Trophoblast cell (in vitro differentiated cells and primary cell): ENCODE data around the gene CFAP119.

ENCODE experiments used
- DNase-seq, 2 donors: peaks; one replicate each; pipeline ENCODE4 v3.0.0-alpha.2; 2016
- H2AFZ ChIP-seq: 2 replicates; pipeline ENCODE4 v1.6.1; 2013; ENCODE audit warnings: low read length, moderate library complexity, mild to moderate bottlenecking; ENCODE audit not compliant: insufficient read depth, poor library complexity
- H2AK5ac ChIP-seq: 2 replicates; pipeline ENCODE4 v1.6.1; 2013; ENCODE audit warnings: mild to moderate bottlenecking, low read length
- H2BK120ac ChIP-seq: 2 replicates; pipeline ENCODE4 v1.6.1; 2013; ENCODE audit warnings: low read length, mild to moderate bottlenecking, moderate library complexity; ENCODE audit not compliant: insufficient read depth, poor library complexity
- H2BK12ac ChIP-seq: 2 replicates; pipeline ENCODE4 v1.6.1; 2013; ENCODE audit warnings: mild to moderate bottlenecking, low read length, moderate library complexity
- H2BK5ac ChIP-seq: 2 replicates; pipeline ENCODE4 v1.6.1; 2013; ENCODE audit warnings: low read length, low read depth, moderate library complexity, mild to moderate bottlenecking; ENCODE audit not compliant: poor library complexity
- H3K14ac ChIP-seq: 2 replicates; pipeline ENCODE4 v1.6.1; 2013; ENCODE audit warnings: mild to moderate bottlenecking, low read length
- H3K18ac ChIP-seq: 2 replicates; pipeline ENCODE4 v1.6.1; 2013; ENCODE audit warnings: mild to moderate bottlenecking, low read length
- H3K23ac ChIP-seq: 2 replicates; pipeline ENCODE4 v1.6.1; 2013; ENCODE audit warnings: low read length
- H3K27ac ChIP-seq: 2 replicates; pipeline ENCODE4 v1.5.1; 2013; ENCODE audit warnings: low read depth, mild to moderate bottlenecking, inconsistent platforms, low read length, moderate library complexity
- H3K27me3 ChIP-seq: 2 replicates; pipeline ENCODE4 v1.6.1; 2013; ENCODE audit warnings: inconsistent platforms, mild to moderate bottlenecking, low read length, moderate library complexity; ENCODE audit not compliant: insufficient read depth
- H3K36me3 ChIP-seq, 2 experiments: 1 replicate in 1 of 2; 2 replicates in 1 of 2; pipeline ENCODE4 v1.6.1; 2013; ENCODE audit warnings: low read length in 2 of 2, mild to moderate bottlenecking in 2 of 2, moderate library complexity in 1 of 2; ENCODE audit not compliant: insufficient read depth in 2 of 2, control insufficient read depth in 1 of 2
- H3K4ac ChIP-seq: 2 replicates; pipeline ENCODE4 v1.6.1; 2013; ENCODE audit warnings: low read depth, mild to moderate bottlenecking, low read length, moderate library complexity
- H3K4me1 ChIP-seq, 2 experiments: 1 replicate in 1 of 2; 2 replicates in 1 of 2; pipeline ENCODE4 v1.6.1; 2013; ENCODE audit warnings: low read length in 2 of 2, mild to moderate bottlenecking in 2 of 2, moderate library complexity in 1 of 2; ENCODE audit not compliant: insufficient read depth in 2 of 2, control insufficient read depth in 1 of 2
- H3K4me2 ChIP-seq: 2 replicates; pipeline ENCODE4 v1.6.1; 2013; ENCODE audit warnings: inconsistent platforms, mild to moderate bottlenecking, low read length, moderate library complexity
- H3K4me3 ChIP-seq: 2 replicates; pipeline ENCODE4 v1.5.1; 2013; ENCODE audit warnings: mild to moderate bottlenecking, low read depth, low read length, inconsistent platforms
- H3K79me1 ChIP-seq: one replicate; pipeline ENCODE4 v1.6.1; 2013; ENCODE audit warnings: low read length
- H3K79me2 ChIP-seq: 2 replicates; pipeline ENCODE4 v1.6.1; 2013; ENCODE audit warnings: low read length, mild to moderate bottlenecking; ENCODE audit not compliant: control insufficient read depth, insufficient read depth, poor library complexity
- H3K9ac ChIP-seq: 2 replicates; pipeline ENCODE4 v1.6.1; 2013; ENCODE audit warnings: mild to moderate bottlenecking, low read length
- H3K9me3 ChIP-seq: 2 replicates; pipeline ENCODE4 v1.6.1; 2013; ENCODE audit warnings: low read depth, mild to moderate bottlenecking, control low read depth, inconsistent platforms, low read length; ENCODE audit not compliant: insufficient read depth
- H4K12ac ChIP-seq: 2 replicates; pipeline ENCODE4 v1.6.1; 2013; ENCODE audit warnings: low read depth, mild to moderate bottlenecking, low read length, moderate library complexity
- H4K8ac ChIP-seq: 2 replicates; pipeline ENCODE4 v1.6.1; 2013; ENCODE audit warnings: low read depth, mild to moderate bottlenecking, low read length, moderate library complexity
- H4K91ac ChIP-seq: one replicate; pipeline ENCODE4 v1.6.1; 2013; ENCODE audit warnings: low read depth, mild to moderate bottlenecking, low read length, moderate library complexity
- WGBS: extraction: QIAGEN DNeasy Blood & Tissue Kit; methylation state at CpG from one replicate; pipeline ENCODE4 v1.1.7; 2013; ENCODE audit warnings: missing lambda C conversion rate; ENCODE audit not compliant: insufficient read length, insufficient coverage; ENCODE audit errors: extremely low coverage; 5-methylcytosine and 5-hydroxymethylcytosine counted together

Gene CFAP119

GRCh38 chr16:30768583-30769181, 6.8 kb upstream of the CFAP119 start:
- no peaks in the 10 kb centered on the region for H3K79me2 ChIP-seq
- no peak overlapping the region for H3K4me2 ChIP-seq
- H4K12ac ChIP-seq = no peak overlapping the region
- H2BK5ac ChIP-seq = no peak overlapping the region
- H3K4ac ChIP-seq = no peak overlapping the region
- no peak overlapping the region for H3K4me3 ChIP-seq
- no peak overlapping the region for H2BK120ac ChIP-seq
- peaks cover 83 to 91% of the 10 kb centered on the region in 2 experiments for H3K36me3 ChIP-seq
- no peak overlapping the region for H3K23ac ChIP-seq
- no peak overlapping the region for H2AK5ac ChIP-seq
- no peak overlapping the region for H3K9ac ChIP-seq
- no peak for DNase-seq
- peaks cover 3% of the 10 kb centered on the region for H3K9me3 ChIP-seq
- no peak overlapping the region for H2AFZ ChIP-seq
- no peak overlapping the region for H2BK12ac ChIP-seq
- no peak overlapping the region for H3K14ac ChIP-seq
- no peaks in the 10 kb centered on the region for H3K27me3 ChIP-seq
- no peak overlapping the region for H4K8ac ChIP-seq
- H3K18ac ChIP-seq = no peak overlapping the region
- H3K27ac ChIP-seq = no peak overlapping the region
- H3K79me1 ChIP-seq = no peaks in the 10 kb centered on the region
- WGBS = no CpG with 5 or more reads among the region's 23 CpGs
- no peak overlapping the region for H4K91ac ChIP-seq
- no peaks in the 10 kb centered on the region for H3K4me1 ChIP-seq

DNA sequence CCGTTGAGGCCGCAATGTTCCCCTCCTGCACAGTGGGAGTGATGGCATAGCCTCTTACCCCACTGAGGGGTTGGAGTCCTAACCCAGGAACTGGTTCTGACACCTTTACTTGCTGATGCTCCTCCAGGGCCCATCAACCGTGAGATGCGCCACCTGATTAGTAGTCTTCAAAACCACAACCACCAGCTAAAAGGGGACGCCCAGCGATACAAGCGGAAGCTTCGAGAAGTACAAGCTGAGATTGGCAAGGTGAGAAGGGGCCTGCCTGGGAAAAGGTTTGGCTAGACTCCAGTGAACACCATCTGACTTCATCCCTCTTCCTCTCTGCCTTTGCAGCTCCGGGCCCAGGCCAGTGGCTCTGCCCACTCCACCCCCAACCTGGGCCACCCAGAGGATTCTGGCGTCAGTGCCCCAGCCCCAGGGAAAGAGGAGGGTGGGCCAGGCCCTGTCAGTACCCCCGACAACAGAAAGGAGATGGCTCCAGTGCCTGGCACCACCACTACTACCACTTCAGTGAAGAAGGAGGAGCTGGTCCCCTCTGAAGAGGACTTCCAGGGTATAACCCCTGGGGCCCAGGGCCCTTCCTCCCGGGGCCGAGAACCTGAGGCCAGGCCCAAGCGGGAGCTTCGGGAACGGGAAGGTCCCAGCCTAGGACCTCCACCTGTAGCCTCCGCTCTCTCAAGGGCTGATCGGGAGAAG, 6.1 kb upstream of the CFAP119 start:
- no peak overlapping the region for H3K23ac ChIP-seq
- H4K91ac ChIP-seq = no peak overlapping the region
- H3K79me2 ChIP-seq = peaks cover 4% of the 10 kb centered on the region
- no peak overlapping the region for H3K9ac ChIP-seq
- H3K27ac ChIP-seq = no peak overlapping the region
- H3K27me3 ChIP-seq = no peaks in the 10 kb centered on the region
- H4K8ac ChIP-seq = no peak overlapping the region
- H3K18ac ChIP-seq = no peak overlapping the region
- H2AFZ ChIP-seq = no peak overlapping the region
- H3K4me2 ChIP-seq = no peak overlapping the region
- DNase-seq = no peak
- no peak overlapping the region for H3K14ac ChIP-seq
- peaks cover 3% of the 10 kb centered on the region for H3K9me3 ChIP-seq
- peaks cover 4 to 5% of the 10 kb centered on the region in 2 experiments for H3K4me1 ChIP-seq
- H2AK5ac ChIP-seq = no peak overlapping the region
- no peak overlapping the region for H3K4ac ChIP-seq
- H2BK5ac ChIP-seq = no peak overlapping the region
- H3K4me3 ChIP-seq = no peak overlapping the region
- peaks cover 80 to 90% of the 10 kb centered on the region in 2 experiments for H3K36me3 ChIP-seq
- no peak overlapping the region for H2BK12ac ChIP-seq
- no peaks in the 10 kb centered on the region for H3K79me1 ChIP-seq
- WGBS = no CpG with 5 or more reads among the region's 18 CpGs
- no peak overlapping the region for H2BK120ac ChIP-seq
- no peak overlapping the region for H4K12ac ChIP-seq

- no peak overlapping the region for H2BK12ac ChIP-seq
- H3K9me3 ChIP-seq = peaks cover 3% of the 10 kb centered on the region
- no peak overlapping the region for H3K4me3 ChIP-seq
- no peak overlapping the region for H4K12ac ChIP-seq
- no peak for DNase-seq
- no peak overlapping the region for H3K27ac ChIP-seq
- H4K8ac ChIP-seq = no peak overlapping the region
- H3K4me1 ChIP-seq = peaks cover 7 to 8% of the 10 kb centered on the region in 2 experiments
- H2BK5ac ChIP-seq = no peak overlapping the region
- peaks cover 5% of the 10 kb centered on the region for H3K79me1 ChIP-seq
- no peak overlapping the region for H3K18ac ChIP-seq
- WGBS = no CpG with 5 or more reads among the region's 4 CpGs
- H3K4ac ChIP-seq = no peak overlapping the region
- no peak overlapping the region for H4K91ac ChIP-seq
- peaks cover 12% of the 10 kb centered on the region for H3K79me2 ChIP-seq
- no peak overlapping the region for H3K9ac ChIP-seq
- H3K4me2 ChIP-seq = no peak overlapping the region
- no peak overlapping the region for H2AK5ac ChIP-seq
- H2AFZ ChIP-seq = no peak overlapping the region
- H3K27me3 ChIP-seq = no peaks in the 10 kb centered on the region
- no peak overlapping the region for H3K14ac ChIP-seq
- H3K23ac ChIP-seq = no peak overlapping the region
- H2BK120ac ChIP-seq = no peak overlapping the region
- H3K36me3 ChIP-seq = peaks cover 72 to 82% of the 10 kb centered on the region in 2 experiments
Observed at GRCh38 chr16:30766933-30767284, 5.0 kb upstream of the CFAP119 start.

GRCh38 chr16:30766206-30766932, 4.5 kb upstream of the CFAP119 start:
- H3K9ac ChIP-seq = no peak overlapping the region
- peaks cover 7 to 8% of the 10 kb centered on the region in 2 experiments for H3K4me1 ChIP-seq
- no peak overlapping the region for H2AFZ ChIP-seq
- H3K9me3 ChIP-seq = peaks cover 2% of the 10 kb centered on the region
- H3K4me3 ChIP-seq = no peak overlapping the region
- no peak overlapping the region for H4K12ac ChIP-seq
- H3K4ac ChIP-seq = no peak overlapping the region
- no peak for DNase-seq
- H3K36me3 ChIP-seq = peaks cover 66 to 76% of the 10 kb centered on the region in 2 experiments
- no peak overlapping the region for H3K27ac ChIP-seq
- peaks cover 10% of the 10 kb centered on the region for H3K79me1 ChIP-seq
- H2BK120ac ChIP-seq = no peak overlapping the region
- no peak overlapping the region for H4K8ac ChIP-seq
- no peak overlapping the region for H3K4me2 ChIP-seq
- H3K27me3 ChIP-seq = no peaks in the 10 kb centered on the region
- H2AK5ac ChIP-seq = no peak overlapping the region
- no peak overlapping the region for H2BK5ac ChIP-seq
- H3K14ac ChIP-seq = no peak overlapping the region
- peaks cover 15% of the 10 kb centered on the region for H3K79me2 ChIP-seq
- H4K91ac ChIP-seq = no peak overlapping the region
- no peak overlapping the region for H3K23ac ChIP-seq
- H3K18ac ChIP-seq = no peak overlapping the region
- no peak overlapping the region for H2BK12ac ChIP-seq
- WGBS = no CpG with 5 or more reads among the region's 29 CpGs
